Measurements from ENCODE around the gene PMM1. TPM values are rescaled to one million over a fixed set of nuclear protein-coding genes. Genes with fewer than 3 reads are reported as not detected.
"Not testable (repeated sequence)": the region's sequence is repeated elsewhere in the genome, so short reads cannot be mapped to it uniquely, and the experiment has no call there.

The PMM1 gene
- 10 to 100 TPM; 19.5 to 28.8 (median 23.6) TPM for polyA plus RNA-seq (ENCODE audit: insufficient read length in 10 of 10)
- long read RNA-seq, donor 1, transcript PMM1-201 (8 exons, 1,298 nt) = major isoform, 18 of 24 reads
- long read RNA-seq, donor 1, partial matches to known transcripts = 5 of 24 reads
- long read RNA-seq, donor 1, other reads (novel, unspliced or antisense) = 0 of 24 reads
- long read RNA-seq, donor 2, transcript PMM1-201 (8 exons, 1,298 nt) = major isoform, 11 of 23 reads
- long read RNA-seq, donor 2, partial matches to known transcripts = 12 of 23 reads
- long read RNA-seq, donor 2, other reads (novel, unspliced or antisense) = 0 of 23 reads
- long read RNA-seq, donor 3 = 0 reads
- long read RNA-seq, donor 4, transcript PMM1-201 (8 exons, 1,298 nt) = major isoform, 10 of 10 reads
- long read RNA-seq, donor 4, partial matches to known transcripts = 0 of 10 reads
- long read RNA-seq, donor 4, other reads (novel, unspliced or antisense) = 0 of 10 reads
- long read RNA-seq, donor 5, transcript PMM1-201 (8 exons, 1,298 nt) = major isoform, 15 of 16 reads
- long read RNA-seq, donor 5, partial matches to known transcripts = 0 of 16 reads
- long read RNA-seq, donor 5, other reads (novel, unspliced or antisense) = 0 of 16 reads
- long read RNA-seq, donor 6, transcript PMM1-201 (8 exons, 1,298 nt) = major isoform, 14 of 15 reads
- long read RNA-seq, donor 6, partial matches to known transcripts = 0 of 15 reads
- long read RNA-seq, donor 6, other reads (novel, unspliced or antisense) = 0 of 15 reads
- long read RNA-seq, donor 7, transcript PMM1-201 (8 exons, 1,298 nt) = major isoform, 16 of 17 reads
- long read RNA-seq, donor 7, partial matches to known transcripts = 0 of 17 reads
- long read RNA-seq, donor 7, other reads (novel, unspliced or antisense) = 0 of 17 reads
- long read RNA-seq, donor 8, transcript PMM1-201 (8 exons, 1,298 nt) = major isoform, 9 of 10 reads
- long read RNA-seq, donor 8, partial matches to known transcripts = 0 of 10 reads
- long read RNA-seq, donor 8, other reads (novel, unspliced or antisense) = 0 of 10 reads
- long read RNA-seq, donor 9, partial matches to known transcripts = 0 of 3 reads
- long read RNA-seq, donor 9, other reads (novel, unspliced or antisense) = 0 of 3 reads

GRCh38 chr22:41589391-41590241 lies at the start of gene PMM1:
TSS of gene PMM1 (minus strand) at chr22:41589840. CDS start at chr22:41589805, 35 bp downstream.
- DNase-seq = peak; percentile 100

GRCh38 chr22:41638748-41639147 lies 49.1 kb upstream of the PMM1 start:
- DNase-seq = no peak

GRCh38 chr22:41638124-41638523 lies 48.5 kb upstream of the PMM1 start:
- no peak for DNase-seq

- DNase-seq = not testable (repeated sequence)
These were observed 48.0 kb upstream of the PMM1 start for GRCh38 chr22:41637623-41638022.

- no peak for DNase-seq
These were observed 46.8 kb upstream of the PMM1 start for GRCh38 chr22:41636467-41636866.

- DNase-seq = not testable (repeated sequence)
These were observed 45.0 kb upstream of the PMM1 start for GRCh38 chr22:41634610-41635009.

- not testable (repeated sequence) for DNase-seq
These were observed 42.0 kb upstream of the PMM1 start for GRCh38 chr22:41631615-41632014.

GRCh38 chr22:41631115-41631514 lies 41.5 kb upstream of the PMM1 start:
- DNase-seq = not testable (repeated sequence)

- DNase-seq = no peak
These were observed 35.9 kb upstream of the PMM1 start for GRCh38 chr22:41625577-41625976.

GRCh38 chr22:41621911-41622179 lies 32.2 kb upstream of the PMM1 start:
- DNase-seq = no peak

- peak; percentile 100 for DNase-seq
These were observed 31.7 kb upstream of the PMM1 start, which contains the start of gene XRCC6 for GRCh38 chr22:41621099-41621910. TSS of gene XRCC6 (plus strand) at chr22:41621295. CDS start at chr22:41622005, 710 bp downstream.

GRCh38 chr22:41620589-41621098 lies 31.0 kb upstream of the PMM1 start, which contains the start of gene DESI1:
TSS of gene DESI1 (minus strand) at chr22:41621043. CDS start at chr22:41620839, 204 bp downstream.
- DNase-seq = no peak

GRCh38 chr22:41619979-41620588 lies 30.4 kb upstream of the PMM1 start:
- DNase-seq = peak in 1 of 3 donors; percentile 28

- no peak for DNase-seq
These were observed 23.8 kb upstream of the PMM1 start for GRCh38 chr22:41613456-41613855.

- no peak for DNase-seq
These were observed 23.1 kb upstream of the PMM1 start for GRCh38 chr22:41612603-41613306.

- DNase-seq = no peak
These were observed 18.7 kb upstream of the PMM1 start for GRCh38 chr22:41608386-41608785.

- DNase-seq = no peak
These were observed 14.3 kb upstream of the PMM1 start for GRCh38 chr22:41603873-41604332.

GRCh38 chr22:41600976-41601375 lies 11.3 kb upstream of the PMM1 start:
- DNase-seq = no peak

Data from muscle of back (tissue), 13 donors.